ENCODE results near the gene NDC80.

Gene NDC80

GRCh38 chr18:2589345-2590068, 18.1 kb downstream of the NDC80 start:
- H3K36me3 ChIP-seq (ENCODE audit: insufficient read depth, low read length) = peaks cover 12% of the 10 kb centered on the region
- H3K4me1 ChIP-seq (ENCODE audit: control insufficient read depth, insufficient read depth, low read length) = peaks cover 11% of the 10 kb centered on the region
- H3K27me3 ChIP-seq (ENCODE audit: control insufficient read depth, insufficient read depth, low read length) = no peaks in the 10 kb centered on the region
- H3K9me3 ChIP-seq (replicated peaks; ENCODE audit: low read length) = no peaks in the 10 kb centered on the region
- H3K4me2 ChIP-seq (ENCODE audit: low read length) = no peak overlapping the region
- H3K4me3 ChIP-seq (ENCODE audit: low read length) = no peak overlapping the region
- H3K9ac ChIP-seq (ENCODE audit: low read depth, low read length) = no peak overlapping the region

- Histone ChIP-seq H3K9ac (ENCODE audit: low read depth, low read length) (no peak overlapping the region), H3K4me2 (ENCODE audit: low read length) (no peak overlapping the region), H3K36me3 (ENCODE audit: insufficient read depth, low read length) (peaks cover 13% of the 10 kb centered on the region), H3K27me3 (ENCODE audit: control insufficient read depth, insufficient read depth, low read length) (no peaks in the 10 kb centered on the region), H3K9me3 (replicated peaks; ENCODE audit: low read length) (no peaks in the 10 kb centered on the region), H3K4me1 (ENCODE audit: control insufficient read depth, insufficient read depth, low read length) (peaks cover 11% of the 10 kb centered on the region), H3K4me3 (ENCODE audit: low read length) (no peak overlapping the region)
Observed at GRCh38 chr18:2590303-2590702, 18.9 kb downstream of the NDC80 start.

GRCh38 chr18:2597639-2598038, 26.3 kb downstream of the NDC80 start:
- no peak overlapping the region for H3K4me3 ChIP-seq (ENCODE audit: low read length)
- H3K27me3 ChIP-seq (ENCODE audit: control insufficient read depth, insufficient read depth, low read length) = no peaks in the 10 kb centered on the region
- H3K9ac ChIP-seq (ENCODE audit: low read depth, low read length) = no peak overlapping the region
- H3K4me2 ChIP-seq (ENCODE audit: low read length) = no peak overlapping the region
- no peaks in the 10 kb centered on the region for H3K9me3 ChIP-seq (replicated peaks; ENCODE audit: low read length)
- peaks cover 5% of the 10 kb centered on the region for H3K4me1 ChIP-seq (ENCODE audit: control insufficient read depth, insufficient read depth, low read length)
- H3K36me3 ChIP-seq (ENCODE audit: insufficient read depth, low read length) = peaks cover 8% of the 10 kb centered on the region

GRCh38 chr18:2602844-2603243, 31.5 kb downstream of the NDC80 start:
- H3K4me3 ChIP-seq (ENCODE audit: low read length) = no peak overlapping the region
- no peaks in the 10 kb centered on the region for H3K9me3 ChIP-seq (replicated peaks; ENCODE audit: low read length)
- H3K4me1 ChIP-seq (ENCODE audit: control insufficient read depth, insufficient read depth, low read length) = peaks cover 5% of the 10 kb centered on the region
- no peak overlapping the region for H3K4me2 ChIP-seq (ENCODE audit: low read length)
- H3K9ac ChIP-seq (ENCODE audit: low read depth, low read length) = no peak overlapping the region
- peaks cover 4% of the 10 kb centered on the region for H3K36me3 ChIP-seq (ENCODE audit: insufficient read depth, low read length)
- H3K27me3 ChIP-seq (ENCODE audit: control insufficient read depth, insufficient read depth, low read length) = no peaks in the 10 kb centered on the region

GRCh38 chr18:2606335-2606734, 35.0 kb downstream of the NDC80 start:
- Histone ChIP-seq H3K4me1 (ENCODE audit: control insufficient read depth, insufficient read depth, low read length) (peaks cover 5% of the 10 kb centered on the region), H3K9ac (ENCODE audit: low read depth, low read length) (peak overlapping the region; percentile 48)

GRCh38 chr18:2609604-2610003, 38.2 kb downstream of the NDC80 start:
- H3K27me3 ChIP-seq (ENCODE audit: control insufficient read depth, insufficient read depth, low read length) = no peaks in the 10 kb centered on the region
- peaks cover 5% of the 10 kb centered on the region for H3K4me1 ChIP-seq (ENCODE audit: control insufficient read depth, insufficient read depth, low read length)
- H3K36me3 ChIP-seq (ENCODE audit: insufficient read depth, low read length) = peaks cover 16% of the 10 kb centered on the region
- no peaks in the 10 kb centered on the region for H3K9me3 ChIP-seq (replicated peaks; ENCODE audit: low read length)
- H3K4me2 ChIP-seq (ENCODE audit: low read length) = no peak overlapping the region
- H3K9ac ChIP-seq (ENCODE audit: low read depth, low read length) = no peak overlapping the region
- H3K4me3 ChIP-seq (ENCODE audit: low read length) = no peak overlapping the region

More at GRCh38 chr18:2606335-2606734, 35.0 kb downstream of the NDC80 start:
- H3K27me3 ChIP-seq (ENCODE audit: control insufficient read depth, insufficient read depth, low read length) = no peaks in the 10 kb centered on the region
- H3K4me2 ChIP-seq (ENCODE audit: low read length) = peak overlapping the region; percentile 6
- no peak overlapping the region for H3K4me3 ChIP-seq (ENCODE audit: low read length)
- peaks cover 16% of the 10 kb centered on the region for H3K36me3 ChIP-seq (ENCODE audit: insufficient read depth, low read length)
- no peaks in the 10 kb centered on the region for H3K9me3 ChIP-seq (replicated peaks; ENCODE audit: low read length)

GRCh38 chr18:2610549-2610948, 39.2 kb downstream of the NDC80 start:
- Histone ChIP-seq H3K4me2 (ENCODE audit: low read length) (no peak overlapping the region), H3K4me3 (ENCODE audit: low read length) (no peak overlapping the region), H3K36me3 (ENCODE audit: insufficient read depth, low read length) (peaks cover 26% of the 10 kb centered on the region), H3K9ac (ENCODE audit: low read depth, low read length) (no peak overlapping the region), H3K27me3 (ENCODE audit: control insufficient read depth, insufficient read depth, low read length) (no peaks in the 10 kb centered on the region), H3K4me1 (ENCODE audit: control insufficient read depth, insufficient read depth, low read length) (peaks cover 3% of the 10 kb centered on the region), H3K9me3 (replicated peaks; ENCODE audit: low read length) (no peaks in the 10 kb centered on the region)

GRCh38 chr18:2612996-2613395, 41.6 kb downstream of the NDC80 start:
- Histone ChIP-seq H3K4me3 (ENCODE audit: low read length) (no peak overlapping the region), H3K9ac (ENCODE audit: low read depth, low read length) (no peak overlapping the region), H3K36me3 (ENCODE audit: insufficient read depth, low read length) (peaks cover 26% of the 10 kb centered on the region), H3K4me1 (ENCODE audit: control insufficient read depth, insufficient read depth, low read length) (no peaks in the 10 kb centered on the region), H3K9me3 (replicated peaks; ENCODE audit: low read length) (no peaks in the 10 kb centered on the region), H3K27me3 (ENCODE audit: control insufficient read depth, insufficient read depth, low read length) (no peaks in the 10 kb centered on the region), H3K4me2 (ENCODE audit: low read length) (no peak overlapping the region)

GRCh38 chr18:2617401-2617998, 46.1 kb downstream of the NDC80 start:
- Histone ChIP-seq H3K4me1 (ENCODE audit: control insufficient read depth, insufficient read depth, low read length) (no peaks in the 10 kb centered on the region), H3K36me3 (ENCODE audit: insufficient read depth, low read length) (peaks cover 11% of the 10 kb centered on the region), H3K9me3 (replicated peaks; ENCODE audit: low read length) (no peaks in the 10 kb centered on the region), H3K9ac (ENCODE audit: low read depth, low read length) (no peak overlapping the region), H3K4me2 (ENCODE audit: low read length) (no peak overlapping the region), H3K27me3 (ENCODE audit: control insufficient read depth, insufficient read depth, low read length) (no peaks in the 10 kb centered on the region), H3K4me3 (ENCODE audit: low read length) (no peak overlapping the region)

GRCh38 chr18:2618009-2618408, 46.7 kb downstream of the NDC80 start:
- H3K4me2 ChIP-seq (ENCODE audit: low read length) = no peak overlapping the region
- peaks cover 11% of the 10 kb centered on the region for H3K36me3 ChIP-seq (ENCODE audit: insufficient read depth, low read length)
- H3K27me3 ChIP-seq (ENCODE audit: control insufficient read depth, insufficient read depth, low read length) = no peaks in the 10 kb centered on the region
- H3K4me3 ChIP-seq (ENCODE audit: low read length) = no peak overlapping the region
- H3K4me1 ChIP-seq (ENCODE audit: control insufficient read depth, insufficient read depth, low read length) = no peaks in the 10 kb centered on the region
- no peak overlapping the region for H3K9ac ChIP-seq (ENCODE audit: low read depth, low read length)
- no peaks in the 10 kb centered on the region for H3K9me3 ChIP-seq (replicated peaks; ENCODE audit: low read length)

GRCh38 chr18:2625217-2625616, 53.9 kb downstream of the NDC80 start:
- Histone ChIP-seq H3K4me2 (ENCODE audit: low read length) (no peak overlapping the region), H3K9ac (ENCODE audit: low read depth, low read length) (no peak overlapping the region), H3K4me1 (ENCODE audit: control insufficient read depth, insufficient read depth, low read length) (peaks cover 6% of the 10 kb centered on the region), H3K27me3 (ENCODE audit: control insufficient read depth, insufficient read depth, low read length) (no peaks in the 10 kb centered on the region), H3K9me3 (replicated peaks; ENCODE audit: low read length) (no peaks in the 10 kb centered on the region), H3K4me3 (ENCODE audit: low read length) (no peak overlapping the region), H3K36me3 (ENCODE audit: insufficient read depth, low read length) (no peaks in the 10 kb centered on the region)

- Histone ChIP-seq H3K9ac (ENCODE audit: low read depth, low read length) (no peak overlapping the region), H3K4me1 (ENCODE audit: control insufficient read depth, insufficient read depth, low read length) (peaks cover 6% of the 10 kb centered on the region), H3K4me3 (ENCODE audit: low read length) (no peak overlapping the region), H3K27me3 (ENCODE audit: control insufficient read depth, insufficient read depth, low read length) (no peaks in the 10 kb centered on the region), H3K4me2 (ENCODE audit: low read length) (no peak overlapping the region), H3K9me3 (replicated peaks; ENCODE audit: low read length) (no peaks in the 10 kb centered on the region), H3K36me3 (ENCODE audit: insufficient read depth, low read length) (no peaks in the 10 kb centered on the region)
Observed at GRCh38 chr18:2627821-2628276, 56.5 kb downstream of the NDC80 start.

Data from skeletal muscle satellite cell (primary cell).